Memory B cell (primary cell): ENCODE measurements around the gene EXOC4.

Experiments used
- ATAC-seq: fragments of 150-1000 bp; cut with Tn5 transposase; 2 replicates; pipeline ENCODE4 v1.10.0; 2021; ENCODE audit warnings: low read depth, mild to moderate bottlenecking, moderate library complexity
- DNase-seq, 2 donors: peaks; one replicate each; pipeline ENCODE4 v3.0.0; 2022; ENCODE audit warnings: low spot score in 2 of 2
- H3K27ac Mint-ChIP-seq: one replicate; pipeline ENCODE4 v1.8.0; 2022; ENCODE audit warnings: mild to moderate bottlenecking, moderate library complexity, mixed read lengths
- H3K27me3 Mint-ChIP-seq: one replicate; pipeline ENCODE4 v1.8.0; 2022; ENCODE audit warnings: mixed read lengths
- H3K36me3 Mint-ChIP-seq: one replicate; pipeline ENCODE4 v1.8.0; 2022; ENCODE audit warnings: mild to moderate bottlenecking, mixed read lengths
- H3K4me1 Mint-ChIP-seq: one replicate; pipeline ENCODE4 v1.8.0; 2022; ENCODE audit warnings: mixed read lengths
- H3K4me3 Mint-ChIP-seq: one replicate; pipeline ENCODE4 v1.8.0; 2022; ENCODE audit warnings: mild to moderate bottlenecking, moderate library complexity, mixed read lengths
- H3K9me3 Mint-ChIP-seq: one replicate; pipeline ENCODE4 v1.8.0; 2022; ENCODE audit warnings: mixed read lengths

Gene EXOC4

GRCh38 chr7:133712544-133712943 is 459.7 kb downstream of the EXOC4 start:
- no peak overlapping the region for H3K4me3 Mint-ChIP-seq
- ATAC-seq = no peak

GRCh38 chr7:133714654-133715053 is 461.8 kb downstream of the EXOC4 start:
- no peaks in the 10 kb centered on the region for H3K4me1 Mint-ChIP-seq

More at GRCh38 chr7:133712544-133712943, 459.7 kb downstream of the EXOC4 start:
- H3K4me1 Mint-ChIP-seq = no peaks in the 10 kb centered on the region
- DNase-seq = no peak
- no peaks in the 10 kb centered on the region for H3K9me3 Mint-ChIP-seq
- no peaks in the 10 kb centered on the region for H3K27me3 Mint-ChIP-seq
- H3K36me3 Mint-ChIP-seq = peaks cover 15% of the 10 kb centered on the region
- H3K27ac Mint-ChIP-seq = no peak overlapping the region

GRCh38 chr7:133718131-133718530 is 465.3 kb downstream of the EXOC4 start:
- no peaks in the 10 kb centered on the region for H3K9me3 Mint-ChIP-seq
- H3K27me3 Mint-ChIP-seq = no peaks in the 10 kb centered on the region
- H3K27ac Mint-ChIP-seq = no peak overlapping the region

More at GRCh38 chr7:133714654-133715053, 461.8 kb downstream of the EXOC4 start:
- Mint-ChIP-seq H3K27me3 (no peaks in the 10 kb centered on the region), H3K4me3 (no peak overlapping the region), H3K36me3 (peaks cover 17% of the 10 kb centered on the region), H3K27ac (no peak overlapping the region), H3K9me3 (no peaks in the 10 kb centered on the region)
- ATAC-seq = no peak
- no peak for DNase-seq

GRCh38 chr7:133723044-133723443 is 470.2 kb downstream of the EXOC4 start:
- ATAC-seq = no peak
- H3K36me3 Mint-ChIP-seq = peaks cover 16% of the 10 kb centered on the region
- peaks cover 2% of the 10 kb centered on the region for H3K9me3 Mint-ChIP-seq
- no peak overlapping the region for H3K4me3 Mint-ChIP-seq
- no peaks in the 10 kb centered on the region for H3K27me3 Mint-ChIP-seq
- no peak overlapping the region for H3K27ac Mint-ChIP-seq
- no peak for DNase-seq
- H3K4me1 Mint-ChIP-seq = no peaks in the 10 kb centered on the region

More at GRCh38 chr7:133718131-133718530, 465.3 kb downstream of the EXOC4 start:
- DNase-seq = no peak
- no peak overlapping the region for H3K4me3 Mint-ChIP-seq
- peaks cover 15% of the 10 kb centered on the region for H3K36me3 Mint-ChIP-seq
- ATAC-seq = no peak
- no peaks in the 10 kb centered on the region for H3K4me1 Mint-ChIP-seq

GRCh38 chr7:133724148-133724547 is 471.3 kb downstream of the EXOC4 start:
- no peaks in the 10 kb centered on the region for H3K27me3 Mint-ChIP-seq

GRCh38 chr7:133724694-133725093 is 471.8 kb downstream of the EXOC4 start:
- no peak overlapping the region for H3K27ac Mint-ChIP-seq
- H3K27me3 Mint-ChIP-seq = no peaks in the 10 kb centered on the region
- ATAC-seq (no peak), DNase-seq (no peak)
- H3K9me3 Mint-ChIP-seq = peaks cover 2% of the 10 kb centered on the region
- peaks cover 9% of the 10 kb centered on the region for H3K36me3 Mint-ChIP-seq
- H3K4me1 Mint-ChIP-seq = no peaks in the 10 kb centered on the region
- H3K4me3 Mint-ChIP-seq = no peak overlapping the region

More at GRCh38 chr7:133724148-133724547, 471.3 kb downstream of the EXOC4 start:
- no peak for ATAC-seq
- H3K4me3 Mint-ChIP-seq = no peak overlapping the region
- peaks cover 11% of the 10 kb centered on the region for H3K36me3 Mint-ChIP-seq
- no peak overlapping the region for H3K27ac Mint-ChIP-seq
- DNase-seq = no peak
- H3K4me1 Mint-ChIP-seq = no peaks in the 10 kb centered on the region
- H3K9me3 Mint-ChIP-seq = peaks cover 2% of the 10 kb centered on the region

GRCh38 chr7:133727476-133728214 is 474.8 kb downstream of the EXOC4 start:
- H3K36me3 Mint-ChIP-seq = peaks cover 14% of the 10 kb centered on the region
- DNase-seq (no peak), ATAC-seq (no peak)
- H3K4me3 Mint-ChIP-seq = no peak overlapping the region
- H3K27ac Mint-ChIP-seq = no peak overlapping the region
- no peaks in the 10 kb centered on the region for H3K27me3 Mint-ChIP-seq
- H3K9me3 Mint-ChIP-seq = peaks cover 2% of the 10 kb centered on the region
- H3K4me1 Mint-ChIP-seq = no peaks in the 10 kb centered on the region

DNA sequence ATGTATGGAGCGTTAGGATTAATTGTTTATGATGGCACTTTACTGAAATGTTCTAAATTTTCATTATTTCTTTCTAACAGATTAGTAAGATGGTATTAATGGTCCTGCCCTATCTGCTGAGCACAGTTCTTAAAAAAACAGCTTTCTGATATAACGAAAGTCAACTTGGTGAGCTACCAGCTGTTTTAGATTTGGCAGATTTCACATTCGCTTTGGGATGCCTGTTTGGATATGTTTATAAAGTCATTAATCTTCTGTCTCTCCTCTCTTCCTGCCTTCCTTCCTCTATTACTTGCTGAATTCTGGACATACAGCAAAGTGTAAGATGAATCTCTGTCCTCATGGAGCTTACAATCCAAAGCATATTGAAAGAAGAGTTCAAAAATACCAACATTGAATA is 477.5 kb downstream of the EXOC4 start:
- DNase-seq = no peak

DNA sequence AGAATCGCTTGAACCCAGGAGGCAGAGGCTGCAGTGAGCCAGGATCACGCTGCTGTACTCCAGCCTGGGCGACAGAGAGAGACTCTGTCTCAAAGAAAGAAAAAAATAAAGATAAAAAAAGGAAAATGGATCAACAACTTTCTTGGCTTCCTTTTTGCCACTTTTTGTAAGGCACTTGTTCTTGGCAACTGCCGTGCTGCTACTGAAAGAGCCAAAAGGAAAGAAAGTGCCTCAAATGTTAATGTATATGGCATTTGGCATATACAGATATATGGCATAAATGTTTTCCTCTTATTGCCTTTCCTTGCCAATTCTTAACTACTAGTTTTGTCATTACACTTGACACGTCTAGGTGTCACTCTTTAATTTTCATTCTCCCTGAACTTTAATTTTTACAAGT is 480.5 kb downstream of the EXOC4 start:
- H3K4me3 Mint-ChIP-seq = no peak overlapping the region
- no peak overlapping the region for H3K27ac Mint-ChIP-seq
- DNase-seq (no peak), ATAC-seq (no peak)
- no peaks in the 10 kb centered on the region for H3K27me3 Mint-ChIP-seq
- no peaks in the 10 kb centered on the region for H3K4me1 Mint-ChIP-seq
- H3K9me3 Mint-ChIP-seq = no peaks in the 10 kb centered on the region
- peaks cover 9% of the 10 kb centered on the region for H3K36me3 Mint-ChIP-seq

More for the DNA sequence above, 477.5 kb downstream of the EXOC4 start:
- Mint-ChIP-seq H3K4me3 (no peak overlapping the region), H3K4me1 (no peaks in the 10 kb centered on the region), H3K36me3 (peaks cover 10% of the 10 kb centered on the region), H3K9me3 (no peaks in the 10 kb centered on the region), H3K27me3 (no peaks in the 10 kb centered on the region), H3K27ac (no peak overlapping the region)
- ATAC-seq = no peak

GRCh38 chr7:133735222-133735621 is 482.3 kb downstream of the EXOC4 start:
- Mint-ChIP-seq H3K4me1 (no peaks in the 10 kb centered on the region), H3K4me3 (no peak overlapping the region)

GRCh38 chr7:133739817-133740216 is 486.9 kb downstream of the EXOC4 start:
- H3K27ac Mint-ChIP-seq = no peak overlapping the region
- H3K36me3 Mint-ChIP-seq = peaks cover 6% of the 10 kb centered on the region
- H3K4me3 Mint-ChIP-seq = no peak overlapping the region
- no peaks in the 10 kb centered on the region for H3K27me3 Mint-ChIP-seq
- H3K9me3 Mint-ChIP-seq = no peaks in the 10 kb centered on the region
- ATAC-seq (no peak), DNase-seq (no peak)
- no peaks in the 10 kb centered on the region for H3K4me1 Mint-ChIP-seq

More at GRCh38 chr7:133735222-133735621, 482.3 kb downstream of the EXOC4 start:
- no peaks in the 10 kb centered on the region for H3K9me3 Mint-ChIP-seq
- no peak for ATAC-seq
- peaks cover 8% of the 10 kb centered on the region for H3K36me3 Mint-ChIP-seq
- no peaks in the 10 kb centered on the region for H3K27me3 Mint-ChIP-seq
- DNase-seq = no peak
- H3K27ac Mint-ChIP-seq = no peak overlapping the region

DNA sequence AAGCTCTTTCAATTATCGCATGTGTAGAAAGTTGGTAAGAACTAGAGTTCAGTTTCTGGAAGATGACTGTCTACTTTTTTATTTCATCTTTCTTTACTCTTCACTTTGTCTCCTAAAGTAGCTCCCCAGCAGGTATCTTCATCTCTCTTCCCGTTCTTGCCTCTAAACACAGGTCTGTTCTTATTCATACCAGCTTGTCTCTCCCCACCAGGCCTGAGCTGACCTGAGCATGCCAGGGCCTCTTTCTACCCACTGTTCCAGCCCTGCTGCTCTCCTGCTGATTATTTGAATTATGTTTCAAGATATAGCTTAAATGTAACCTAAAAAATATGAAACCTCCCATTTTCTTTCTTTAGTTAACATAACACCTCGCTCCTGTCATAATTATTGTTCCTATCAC is 488.2 kb downstream of the EXOC4 start:
- Mint-ChIP-seq H3K27me3 (no peaks in the 10 kb centered on the region), H3K27ac (no peak overlapping the region)

GRCh38 chr7:133741703-133742102 is 488.8 kb downstream of the EXOC4 start:
- H3K4me3 Mint-ChIP-seq = no peak overlapping the region
- H3K27me3 Mint-ChIP-seq = no peaks in the 10 kb centered on the region
- no peaks in the 10 kb centered on the region for H3K9me3 Mint-ChIP-seq
- ATAC-seq (no peak), DNase-seq (no peak)
- peaks cover 2% of the 10 kb centered on the region for H3K36me3 Mint-ChIP-seq
- H3K27ac Mint-ChIP-seq = no peak overlapping the region
- H3K4me1 Mint-ChIP-seq = no peaks in the 10 kb centered on the region

More for the DNA sequence above, 488.2 kb downstream of the EXOC4 start:
- Mint-ChIP-seq H3K4me3 (no peak overlapping the region), H3K36me3 (peaks cover 2% of the 10 kb centered on the region), H3K9me3 (no peaks in the 10 kb centered on the region), H3K4me1 (no peaks in the 10 kb centered on the region)
- ATAC-seq (no peak), DNase-seq (no peak)

DNA sequence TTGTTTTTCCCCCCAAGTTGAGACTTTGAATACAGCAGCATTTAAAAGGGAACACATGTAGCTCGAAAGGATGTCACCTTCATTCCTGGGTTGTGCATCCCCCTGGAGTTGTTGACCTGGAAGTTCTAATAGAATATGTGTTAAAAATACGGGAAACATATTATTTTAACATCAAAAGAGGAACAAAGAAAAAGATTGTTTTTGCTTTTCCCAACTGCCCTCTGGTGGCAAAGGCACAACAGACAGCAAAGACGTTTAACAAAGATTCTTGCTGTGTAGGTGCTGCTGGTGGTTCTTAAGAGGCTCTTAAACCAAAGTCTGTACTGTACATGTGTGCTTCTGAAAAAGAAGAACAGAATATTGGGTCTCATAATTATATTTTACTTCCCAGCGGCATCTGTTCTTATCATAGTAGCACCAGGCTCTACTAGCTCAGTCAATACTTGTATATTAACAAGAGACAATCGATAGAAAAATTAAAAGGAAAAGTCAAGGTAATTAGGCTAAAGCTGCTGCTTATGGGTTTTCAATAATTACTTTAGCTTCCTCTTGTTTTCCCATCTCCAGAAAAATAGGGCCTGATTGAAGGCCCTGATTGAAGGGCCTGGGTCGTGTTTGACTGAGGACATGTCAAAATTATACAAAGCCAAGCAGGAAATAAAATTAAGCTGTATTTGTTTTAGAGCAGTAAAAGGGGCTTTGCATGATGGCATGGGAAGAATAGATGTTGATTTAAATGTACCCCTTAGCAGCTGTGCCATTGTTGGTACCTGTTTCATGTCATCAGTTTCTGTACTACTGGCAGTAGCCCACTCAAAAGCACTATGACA is 490.0 kb downstream of the EXOC4 start:
- H3K27me3 Mint-ChIP-seq = no peaks in the 10 kb centered on the region
- no peak overlapping the region for H3K27ac Mint-ChIP-seq

More for the DNA sequence above, 490.0 kb downstream of the EXOC4 start:
- Mint-ChIP-seq H3K9me3 (no peaks in the 10 kb centered on the region), H3K4me1 (no peaks in the 10 kb centered on the region), H3K36me3 (peaks cover 2% of the 10 kb centered on the region), H3K4me3 (no peak overlapping the region)
- ATAC-seq (no peak), DNase-seq (no peak)
